Cardiac muscle cell (in vitro differentiated cells and primary cell): ENCODE results near the gene SNX30. TPM values are rescaled to one million over a fixed set of nuclear protein-coding genes. Genes with fewer than 3 reads are reported as not detected.

Experiments used
- DNase-seq, 2 donors: peaks; one replicate each; pipeline versions ENCODE4 v3.0.0 to v3.0.0-alpha.2; 2010 to 2017; ENCODE audit warnings: low read depth in 1 of 2, low spot score in 1 of 2
- H3K27ac ChIP-seq: fragments of 200-600 bp; sonication (generic); 2 replicates; pipeline ENCODE4 v1.5.1; 2016
- H3K27me3 ChIP-seq: fragments of 200-600 bp; sonication (generic); 2 replicates; pipeline ENCODE4 v1.6.0; 2016; ENCODE audit warnings: control low read depth
- H3K36me3 ChIP-seq: fragments of 200-600 bp; sonication (generic); 2 replicates; pipeline ENCODE4 v1.5.1; 2016; ENCODE audit warnings: control low read depth
- H3K4me1 ChIP-seq: fragments of 200-600 bp; sonication (generic); 2 replicates; pipeline ENCODE4 v1.8.1; 2017; ENCODE audit warnings: low read depth, mild to moderate bottlenecking, mixed run types
- H3K4me3 ChIP-seq: fragments of 200-600 bp; sonication (generic); 2 replicates; pipeline ENCODE4 v1.5.1; 2016; ENCODE audit warnings: mild to moderate bottlenecking
- H3K9me3 ChIP-seq: fragments of 200-600 bp; sonication (generic); 2 replicates; pipeline ENCODE4 v1.5.1; 2017; ENCODE audit warnings: low read depth, mild to moderate bottlenecking, control low read depth
- polyA plus RNA-seq: library from polyadenylated mRNA; unstranded; fragments of >200 nt; fragmentation: Nextera tagmentation; extraction: Ambion mirVana; gene quantifications from 2 replicates; pipeline ENCODE4 v1.2.1, GENCODE V29; 2016
- total RNA-seq: library from RNA; depleted of rRNA; stranded (reverse); fragments of >200 nt; gene quantifications from 2 replicates; pipeline ENCODE4 v1.2.3, GENCODE V29; 2016
- TF ChIP-seq, protein P1 (sequence below): IDR thresholded peaks from 2 replicates; pipeline ENCODE4 v1.5.1; 2012; ENCODE audit warnings: low read depth, mild to moderate bottlenecking, low read length

Gene SNX30
- total and polyA plus RNA-seq, 2 experiments from 2014 or later = 3.4 to 8.3 TPM

DNA sequence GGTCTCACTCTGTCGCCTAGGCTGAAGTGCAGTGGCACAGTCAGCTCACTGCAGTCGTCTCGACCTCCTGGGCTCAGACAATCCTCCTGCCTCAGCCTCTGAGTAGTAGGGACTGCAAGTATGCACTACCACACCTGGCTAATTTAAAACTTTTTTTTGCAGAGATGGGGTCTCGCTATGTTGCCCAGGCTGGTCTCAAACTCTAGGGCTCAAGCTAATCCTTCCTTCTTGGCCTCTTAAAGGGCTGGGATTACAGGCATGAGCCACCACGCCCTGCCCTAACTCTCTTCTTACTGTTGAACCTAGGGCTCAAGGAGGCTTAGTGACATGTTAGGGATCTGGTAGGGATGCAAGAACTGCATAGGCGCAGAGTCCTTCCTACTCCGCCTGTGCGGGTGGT, 65.3 kb downstream of the SNX30 start:
- Histone ChIP-seq H3K4me1 (no peaks in the 10 kb centered on the region), H3K27ac (no peak overlapping the region), H3K9me3 (no peaks in the 10 kb centered on the region), H3K4me3 (no peak overlapping the region), H3K36me3 (no peaks in the 10 kb centered on the region), H3K27me3 (no peaks in the 10 kb centered on the region)
- TF ChIP-seq, protein P1, sequence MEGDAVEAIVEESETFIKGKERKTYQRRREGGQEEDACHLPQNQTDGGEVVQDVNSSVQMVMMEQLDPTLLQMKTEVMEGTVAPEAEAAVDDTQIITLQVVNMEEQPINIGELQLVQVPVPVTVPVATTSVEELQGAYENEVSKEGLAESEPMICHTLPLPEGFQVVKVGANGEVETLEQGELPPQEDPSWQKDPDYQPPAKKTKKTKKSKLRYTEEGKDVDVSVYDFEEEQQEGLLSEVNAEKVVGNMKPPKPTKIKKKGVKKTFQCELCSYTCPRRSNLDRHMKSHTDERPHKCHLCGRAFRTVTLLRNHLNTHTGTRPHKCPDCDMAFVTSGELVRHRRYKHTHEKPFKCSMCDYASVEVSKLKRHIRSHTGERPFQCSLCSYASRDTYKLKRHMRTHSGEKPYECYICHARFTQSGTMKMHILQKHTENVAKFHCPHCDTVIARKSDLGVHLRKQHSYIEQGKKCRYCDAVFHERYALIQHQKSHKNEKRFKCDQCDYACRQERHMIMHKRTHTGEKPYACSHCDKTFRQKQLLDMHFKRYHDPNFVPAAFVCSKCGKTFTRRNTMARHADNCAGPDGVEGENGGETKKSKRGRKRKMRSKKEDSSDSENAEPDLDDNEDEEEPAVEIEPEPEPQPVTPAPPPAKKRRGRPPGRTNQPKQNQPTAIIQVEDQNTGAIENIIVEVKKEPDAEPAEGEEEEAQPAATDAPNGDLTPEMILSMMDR = no peak
- no peak for DNase-seq

DNA sequence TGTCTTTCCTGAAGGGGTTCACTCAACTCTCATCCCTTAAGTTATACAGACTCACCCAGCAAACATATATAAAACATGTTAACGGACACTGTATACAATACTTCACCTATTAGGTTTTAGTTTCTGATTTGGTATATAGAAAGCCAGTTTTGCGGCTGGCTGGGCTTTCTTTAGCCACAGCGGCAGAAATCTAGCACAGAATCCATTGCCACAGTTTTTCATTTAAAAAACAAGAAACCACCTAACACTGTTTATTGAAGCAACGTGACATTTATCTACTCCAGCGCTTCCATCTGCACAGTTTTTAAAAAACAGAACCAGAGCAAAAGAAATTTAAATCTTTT, 67.3 kb downstream of the SNX30 start:
- H3K27ac ChIP-seq = no peak overlapping the region
- no peak overlapping the region for H3K4me3 ChIP-seq
- TF ChIP-seq, protein P1 = no peak
- no peaks in the 10 kb centered on the region for H3K4me1 ChIP-seq
- no peaks in the 10 kb centered on the region for H3K9me3 ChIP-seq
- no peaks in the 10 kb centered on the region for H3K36me3 ChIP-seq
- H3K27me3 ChIP-seq = no peaks in the 10 kb centered on the region
- DNase-seq = no peak

DNA sequence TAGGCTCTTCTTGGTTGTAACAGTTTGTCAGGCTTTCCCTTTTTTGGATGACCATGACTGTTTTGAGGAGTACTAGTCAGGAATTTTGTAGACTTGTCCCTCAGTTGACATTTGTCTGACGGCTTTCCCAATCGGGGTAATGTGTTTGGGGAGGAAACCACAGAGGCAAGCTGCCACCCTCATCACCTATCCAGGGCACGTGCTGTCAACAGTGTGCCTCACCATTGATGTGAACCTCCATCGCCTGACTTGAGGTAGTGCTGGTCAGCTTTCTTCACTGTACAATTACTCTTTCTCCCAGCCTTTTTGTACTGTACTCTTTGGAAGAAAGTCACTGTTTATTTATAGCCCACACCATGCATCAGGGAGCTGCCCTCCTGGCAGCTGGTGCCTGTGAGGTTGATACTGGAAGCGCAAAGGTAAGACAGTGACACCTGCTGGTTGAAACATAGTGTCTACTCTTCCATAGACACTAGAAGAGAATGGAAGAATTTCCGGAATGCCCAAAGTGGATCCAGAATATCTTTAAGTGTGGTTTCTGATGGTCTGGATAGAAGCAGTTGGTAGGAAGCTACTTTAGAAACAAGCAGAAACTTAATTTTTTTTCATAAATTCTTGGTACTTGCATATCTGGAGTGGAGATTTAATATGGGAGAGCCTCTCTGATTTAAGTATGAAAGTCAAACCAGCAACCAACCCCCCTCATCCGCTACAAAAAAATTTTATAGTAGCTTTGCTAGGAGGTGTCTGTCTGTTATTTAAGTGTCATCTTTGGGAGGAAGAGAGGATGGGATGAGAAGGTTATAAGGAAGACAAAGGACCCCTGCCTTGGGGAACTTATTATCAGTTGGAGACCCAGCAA, 69.3 kb downstream of the SNX30 start:
- peak overlapping the region; percentile 4 for H3K27ac ChIP-seq
- H3K4me1 ChIP-seq = no peaks in the 10 kb centered on the region
- peak; percentile 82 to 87 for DNase-seq
- TF ChIP-seq, protein P1 = peak; percentile 66
- H3K9me3 ChIP-seq = no peaks in the 10 kb centered on the region
- H3K27me3 ChIP-seq = no peaks in the 10 kb centered on the region
- H3K4me3 ChIP-seq = no peak overlapping the region
- no peaks in the 10 kb centered on the region for H3K36me3 ChIP-seq

DNA sequence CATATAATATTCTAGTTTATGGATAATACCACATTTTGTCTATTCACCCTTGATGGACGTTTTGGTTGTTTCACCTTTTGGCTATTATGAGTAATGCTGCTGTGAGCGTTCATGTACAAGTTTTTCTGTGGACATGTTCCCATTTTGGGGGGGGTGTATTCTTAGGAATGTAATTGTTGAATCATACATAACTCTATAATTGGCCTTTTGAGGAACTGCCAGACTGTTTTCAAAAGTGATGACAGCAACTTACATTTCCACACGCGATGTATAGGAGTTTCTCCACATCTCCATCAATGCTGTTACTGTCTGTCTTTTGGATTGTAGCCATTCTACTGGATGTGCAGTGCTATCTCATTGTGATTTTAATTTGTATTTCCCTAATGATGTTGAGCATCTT, 70.3 kb downstream of the SNX30 start:
- H3K27ac ChIP-seq = no peak overlapping the region
- no peak overlapping the region for H3K4me3 ChIP-seq
- H3K36me3 ChIP-seq = no peaks in the 10 kb centered on the region
- no peaks in the 10 kb centered on the region for H3K27me3 ChIP-seq
- no peaks in the 10 kb centered on the region for H3K9me3 ChIP-seq
- TF ChIP-seq, protein P1 = no peak
- DNase-seq = peak in 1 of 2 donors; percentile 65
- no peaks in the 10 kb centered on the region for H3K4me1 ChIP-seq

DNA sequence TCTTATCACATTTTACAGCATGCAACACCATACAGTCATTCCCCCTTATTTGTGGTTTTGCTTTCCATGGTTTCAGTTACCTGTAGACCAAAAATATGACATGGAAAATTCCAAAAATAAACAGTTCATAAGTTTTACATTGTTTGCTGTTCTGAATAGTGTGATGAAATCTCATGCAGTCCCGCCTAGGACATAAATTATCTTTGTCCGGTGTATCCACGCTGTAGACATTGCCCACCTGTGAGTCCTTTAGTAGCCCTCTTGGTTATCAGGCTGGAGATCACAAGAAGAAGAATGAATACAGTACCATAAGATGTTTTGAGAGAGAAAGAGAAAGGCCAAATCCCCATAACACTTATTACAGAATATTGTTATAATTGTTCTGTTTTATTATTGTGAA, 72.1 kb downstream of the SNX30 start:
- Histone ChIP-seq H3K27ac (no peak overlapping the region), H3K9me3 (no peaks in the 10 kb centered on the region), H3K36me3 (no peaks in the 10 kb centered on the region), H3K4me3 (no peak overlapping the region), H3K27me3 (no peaks in the 10 kb centered on the region), H3K4me1 (no peaks in the 10 kb centered on the region)
- TF ChIP-seq, protein P1 = no peak
- DNase-seq = no peak
